Endothelial cell of hepatic sinusoid (primary cell): Measurements from ENCODE around the gene LSM2.

Experiments
- in situ Hi-C: cut with HindIII; loops from 2 replicates; pipeline ENCODE4 v1.10.0; 2017; ENCODE audit warnings: low sequenced_read_pairs

Gene LSM2

GRCh38 chr6:31778999-31779885 is 27.5 kb downstream of the LSM2 start:
- in situ Hi-C loops: no loop called here

GRCh38 chr6:31778193-31778592 is 28.6 kb downstream of the LSM2 start:
- in situ Hi-C loops: no loop called here

GRCh38 chr6:31777667-31778050 is 29.1 kb downstream of the LSM2 start:
- in situ Hi-C loops: no loop called here

- in situ Hi-C loops: no loop called here
Measured at GRCh38 chr6:31776989-31777666, 29.6 kb downstream of the LSM2 start, which contains the start of gene VWA7. Gene VWA7, minus strand, starts transcription at chr6:31777328. Its CDS starts 549 bp downstream, at chr6:31776779.

- in situ Hi-C loops: no loop called here
Measured at GRCh38 chr6:31776485-31776988, 30.2 kb downstream of the LSM2 start.

GRCh38 chr6:31775633-31776484 is 30.9 kb downstream of the LSM2 start:
- in situ Hi-C loops: no loop called here

GRCh38 chr6:31775184-31775583 is 31.6 kb downstream of the LSM2 start:
- in situ Hi-C loops: no loop called here

- in situ Hi-C loops: loop anchor here (5.0 kb wide), 1 partner anchor 35 kb away; the partner anchor contains the start of gene LSM2
Measured at GRCh38 chr6:31771992-31772358, 34.8 kb downstream of the LSM2 start.

GRCh38 chr6:31770860-31771259 is 35.9 kb downstream of the LSM2 start:
- in situ Hi-C loops: loop anchor here (5.0 kb wide), 1 partner anchor 36 kb away; the partner anchor contains the start of gene LSM2

GRCh38 chr6:31769684-31770371 is 36.9 kb downstream of the LSM2 start:
- in situ Hi-C loops: loop anchor here (5.0 kb wide), 1 partner anchor 37 kb away; the partner anchor contains the start of gene LSM2

GRCh38 chr6:31768363-31769257 is 38.2 kb downstream of the LSM2 start:
- in situ Hi-C loops: no loop called here

- in situ Hi-C loops: no loop called here
Measured at GRCh38 chr6:31767096-31767645, 39.6 kb downstream of the LSM2 start.

- in situ Hi-C loops: no loop called here
Measured at GRCh38 chr6:31765910-31766794, 40.6 kb downstream of the LSM2 start.

GRCh38 chr6:31765559-31765909 is 41.2 kb downstream of the LSM2 start:
- in situ Hi-C loops: no loop called here

GRCh38 chr6:31764198-31764597 is 42.6 kb downstream of the LSM2 start:
- in situ Hi-C loops: no loop called here

GRCh38 chr6:31763619-31763940 is 43.2 kb downstream of the LSM2 start:
- in situ Hi-C loops: no loop called here

GRCh38 chr6:31762878-31763618 is 43.7 kb downstream of the LSM2 start:
- in situ Hi-C loops: no loop called here
